CD4-positive, alpha-beta T cell treated with Interleukin-15 for 4 hours (primary cell): ENCODE results near the gene DENND1A.

ENCODE experiments used
- DNase-seq: peaks from one replicate; pipeline ENCODE4 v3.0.0-alpha.2; 2020; ENCODE audit warnings: low spot score

The DENND1A gene

GRCh38 chr9:123425261-123425821, 504.6 kb downstream of the DENND1A start:
- DNase-seq, result no peak

- DNase-seq, result no peak
Observed at GRCh38 chr9:123424552-123425225, 505.2 kb downstream of the DENND1A start.

- DNase-seq, result no peak
Observed at GRCh38 chr9:123424131-123424530, 505.8 kb downstream of the DENND1A start.

GRCh38 chr9:123423311-123423640, 506.6 kb downstream of the DENND1A start:
- DNase-seq, result no peak

- DNase-seq, result no peak
Observed at GRCh38 chr9:123422635-123423310, 507.2 kb downstream of the DENND1A start.

- DNase-seq, result no peak
Observed at GRCh38 chr9:123421801-123422455, 508.0 kb downstream of the DENND1A start.

GRCh38 chr9:123421186-123421585, 508.7 kb downstream of the DENND1A start:
- DNase-seq, result no peak

GRCh38 chr9:123420592-123421111, 509.3 kb downstream of the DENND1A start:
- DNase-seq, result no peak

GRCh38 chr9:123419721-123420591, 510.0 kb downstream of the DENND1A start:
- no peak for DNase-seq

GRCh38 chr9:123419091-123419490, 510.8 kb downstream of the DENND1A start:
- no peak for DNase-seq

GRCh38 chr9:123418506-123418905, 511.4 kb downstream of the DENND1A start:
- DNase-seq, result no peak

GRCh38 chr9:123418052-123418430, 511.9 kb downstream of the DENND1A start:
- no peak for DNase-seq

- no peak for DNase-seq
Observed at GRCh38 chr9:123417289-123418051, 512.5 kb downstream of the DENND1A start.

GRCh38 chr9:123416176-123416575, 513.8 kb downstream of the DENND1A start:
- DNase-seq, result no peak

- DNase-seq, result no peak
Observed at GRCh38 chr9:123414936-123415930, 514.7 kb downstream of the DENND1A start.

GRCh38 chr9:123414204-123414603, 515.7 kb downstream of the DENND1A start:
- no peak for DNase-seq

GRCh38 chr9:123412171-123412820, 517.6 kb downstream of the DENND1A start:
- DNase-seq, result no peak

- no peak for DNase-seq
Observed at GRCh38 chr9:123411636-123412035, 518.3 kb downstream of the DENND1A start.

- no peak for DNase-seq
Observed at GRCh38 chr9:123411191-123411590, 518.7 kb downstream of the DENND1A start.
